ENCODE results near the gene SELENOP. TPM values are rescaled to one million over a fixed set of nuclear protein-coding genes. Genes with fewer than 3 reads are reported as not detected.

SELENOP gene
- total RNA-seq, 1 donor from 2014 or later, result 884 TPM

- no peak overlapping the region for H3K27ac ChIP-seq
- ATAC-seq, result no peak
Measured at GRCh38 chr5:42785756-42786155, 25.9 kb downstream of the SELENOP start.

GRCh38 chr5:42784132-42784531 lies 27.6 kb downstream of the SELENOP start:
- intact Hi-C loops (cut with DNase I), result no loop called here
- Histone ChIP-seq H3K9me3 (peaks cover 21% of the 10 kb centered on the region), H3K4me3 (no peak overlapping the region), H3K36me3 (no peaks in the 10 kb centered on the region), H3K27me3 (no peaks in the 10 kb centered on the region), H3K4me1 (no peaks in the 10 kb centered on the region), H3K27ac (no peak overlapping the region)
- no peak for DNase-seq
- TF ChIP-seq CTCF (IDR thresholded peaks at IDR 0.05), result no peak
- no peak for ATAC-seq

More at GRCh38 chr5:42785756-42786155, 25.9 kb downstream of the SELENOP start:
- Histone ChIP-seq H3K4me1 (no peaks in the 10 kb centered on the region), H3K27me3 (no peaks in the 10 kb centered on the region), H3K4me3 (no peak overlapping the region), H3K36me3 (no peaks in the 10 kb centered on the region), H3K9me3 (peaks cover 21% of the 10 kb centered on the region)
- no peak for TF ChIP-seq CTCF (IDR thresholded peaks at IDR 0.05)
- intact Hi-C loops (cut with DNase I), result no loop called here
- no peak for DNase-seq

GRCh38 chr5:42781584-42781983 lies 30.1 kb downstream of the SELENOP start:
- no peak for TF ChIP-seq CTCF (IDR thresholded peaks at IDR 0.05)
- no peak for DNase-seq
- Histone ChIP-seq H3K27ac (no peak overlapping the region), H3K27me3 (no peaks in the 10 kb centered on the region), H3K36me3 (no peaks in the 10 kb centered on the region), H3K4me1 (no peaks in the 10 kb centered on the region), H3K4me3 (no peak overlapping the region), H3K9me3 (peaks cover 12% of the 10 kb centered on the region)
- intact Hi-C loops (cut with DNase I), result no loop called here
- ATAC-seq, result no peak

- Histone ChIP-seq H3K9me3 (no peaks in the 10 kb centered on the region), H3K36me3 (no peaks in the 10 kb centered on the region), H3K4me1 (no peaks in the 10 kb centered on the region), H3K27me3 (no peaks in the 10 kb centered on the region), H3K4me3 (no peak overlapping the region), H3K27ac (no peak overlapping the region)
- no peak for ATAC-seq
- DNase-seq, result no peak
- intact Hi-C loops (cut with DNase I), result no loop called here
- TF ChIP-seq CTCF (IDR thresholded peaks at IDR 0.05), result no peak
Measured at GRCh38 chr5:42779083-42779482, 32.6 kb downstream of the SELENOP start.

- DNase-seq, result no peak
- no peaks in the 10 kb centered on the region for H3K27me3 ChIP-seq
- ATAC-seq, result peak; percentile 46
- no peak for TF ChIP-seq CTCF (IDR thresholded peaks at IDR 0.05)
- no peaks in the 10 kb centered on the region for H3K36me3 ChIP-seq
- no peaks in the 10 kb centered on the region for H3K9me3 ChIP-seq
- H3K27ac ChIP-seq, result no peak overlapping the region
- peak overlapping the region; percentile 9 for H3K4me3 ChIP-seq
- intact Hi-C loops (cut with DNase I), result no loop called here
- H3K4me1 ChIP-seq, result no peaks in the 10 kb centered on the region
Measured at GRCh38 chr5:42772265-42772993, 39.3 kb downstream of the SELENOP start.
